Forelimb muscle (tissue), 1 donor: ENCODE data around the gene RXFP4. TPM values are rescaled to one million over a fixed set of nuclear protein-coding genes. Genes with fewer than 3 reads are reported as not detected.
"Not testable (repeated sequence)": the region's sequence is repeated elsewhere in the genome, so short reads cannot be mapped to it uniquely, and the experiment has no call there.

ENCODE experiments used
- DNase-seq: peaks from one replicate; pipeline ENCODE4 v3.0.0-alpha.2; 2013; ENCODE audit warnings: low read depth
- polyA plus RNA-seq: library from polyadenylated mRNA; unstranded; fragments of 120-200 nt; gene quantifications from one replicate; pipeline ENCODE4 v1.2.1, GENCODE V29; 2013; ENCODE audit not compliant: insufficient read length

Gene RXFP4
- polyA plus RNA-seq, 1 donor = not detected

DNA sequence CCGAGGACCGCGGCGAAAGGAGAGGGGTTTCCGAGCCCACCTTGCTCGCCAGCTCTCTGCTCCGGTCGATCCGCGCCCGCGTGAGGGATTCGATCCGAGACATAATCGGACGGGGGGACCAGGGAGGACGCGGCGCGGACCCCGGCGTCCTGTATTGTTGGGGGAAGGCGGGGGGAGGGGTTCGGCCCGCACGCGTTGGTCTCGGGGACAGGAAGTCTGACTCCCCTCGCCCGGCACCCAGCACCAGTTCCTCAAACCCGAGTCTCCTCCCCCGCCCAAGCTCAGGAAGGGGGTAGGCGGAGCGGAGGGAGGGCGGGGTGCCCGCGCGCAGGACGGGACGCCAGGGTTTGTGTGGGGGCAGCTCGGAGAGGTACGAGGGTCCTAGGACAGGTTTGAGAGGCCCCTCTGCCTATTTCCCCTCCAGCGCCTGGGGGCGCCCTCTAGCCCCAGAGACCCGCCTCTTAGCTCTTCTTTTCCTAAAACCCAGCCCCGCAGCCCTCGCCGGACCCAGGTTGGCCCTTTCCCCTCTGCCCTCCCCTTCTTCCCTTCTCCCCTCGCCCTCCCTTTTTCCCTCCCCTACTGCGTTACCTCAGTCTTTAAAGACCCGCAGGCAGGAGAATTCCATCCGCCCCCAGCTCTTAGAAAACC is 37.0 kb downstream of the RXFP4 start, which contains the start of gene ARHGEF2:
Gene ARHGEF2 (minus strand): TSS at position 223 of the 648 bp plus-strand sequence. CDS start 120 bp downstream, at position 103.
- DNase-seq = no peak

- DNase-seq = no peak
Observed at GRCh38 chr1:155978973-155979429, 37.6 kb downstream of the RXFP4 start.

DNA sequence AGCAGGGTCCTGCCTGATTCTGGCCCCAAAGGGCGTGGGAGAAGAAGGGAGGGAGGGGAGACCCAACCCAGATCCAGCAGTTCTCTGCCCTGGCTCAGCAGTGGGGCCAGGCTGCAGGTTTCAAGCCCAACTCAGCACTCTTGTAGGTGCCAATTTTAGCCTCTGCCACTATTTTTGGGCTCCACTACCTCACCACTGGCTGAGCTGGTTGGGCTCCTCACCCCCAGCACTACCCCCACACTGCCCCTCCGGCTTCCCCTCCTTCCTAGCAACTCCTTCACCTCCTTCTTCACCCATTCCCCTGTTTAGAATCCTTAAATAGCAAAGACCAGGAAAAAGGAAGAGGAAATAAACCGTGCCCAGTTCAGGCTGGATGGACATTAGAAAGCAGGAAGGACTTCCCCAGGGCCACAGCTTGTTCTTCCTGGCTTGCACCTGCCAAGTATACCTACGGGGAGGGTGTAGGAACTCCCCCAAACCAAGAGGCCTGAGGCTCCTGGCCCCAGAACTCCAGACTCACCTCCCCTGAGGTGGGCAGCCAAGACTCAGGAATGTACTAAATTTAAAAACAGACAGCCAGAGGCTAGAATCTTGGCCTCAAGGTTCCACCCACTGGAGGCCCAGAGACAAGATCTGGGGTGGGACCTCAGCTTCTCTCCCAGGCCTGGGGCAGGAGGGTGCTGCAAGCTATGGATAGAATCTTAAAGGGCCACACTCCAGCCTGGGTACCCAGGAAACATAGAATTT is 38.3 kb downstream of the RXFP4 start:
- no peak for DNase-seq

DNA sequence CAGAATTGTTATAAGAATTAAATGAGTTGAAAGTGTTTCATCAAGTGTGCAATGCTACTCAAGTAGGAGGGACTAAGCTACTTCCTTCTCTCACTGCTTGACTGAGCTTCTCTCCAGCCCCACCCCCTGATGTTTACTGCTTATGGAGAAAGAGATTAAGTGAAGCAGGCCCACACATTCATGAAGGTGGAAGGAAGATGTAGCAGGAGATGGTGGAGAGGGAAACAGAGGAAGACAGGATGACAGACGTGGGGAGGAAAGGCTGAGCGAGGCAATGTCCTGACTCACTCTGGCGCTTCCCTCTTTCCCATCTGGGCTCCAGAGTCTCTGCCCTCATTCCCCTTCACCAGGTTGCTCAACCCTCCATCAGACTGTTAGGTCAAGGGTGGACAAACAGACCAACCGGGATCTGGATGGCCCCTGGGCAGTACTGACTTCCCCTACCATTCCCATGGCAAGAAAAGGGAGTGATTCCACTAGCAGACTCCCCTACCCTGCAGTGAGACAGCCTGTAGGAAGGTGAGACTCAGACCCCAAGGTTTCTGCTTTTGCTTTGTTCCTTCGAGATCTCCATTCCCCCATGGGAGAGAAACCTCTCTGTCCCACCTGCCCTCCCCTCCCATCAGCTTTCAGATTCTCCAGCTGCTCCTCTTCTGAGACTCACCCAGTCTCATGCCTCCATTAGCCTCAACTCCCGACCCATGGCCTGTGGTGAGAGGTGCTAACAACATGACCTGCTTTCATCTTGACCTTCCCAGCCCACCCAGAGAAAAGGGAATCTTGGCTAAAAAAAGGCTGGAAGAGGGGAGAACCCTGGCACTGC is 40.0 kb downstream of the RXFP4 start:
- no peak for DNase-seq

DNA sequence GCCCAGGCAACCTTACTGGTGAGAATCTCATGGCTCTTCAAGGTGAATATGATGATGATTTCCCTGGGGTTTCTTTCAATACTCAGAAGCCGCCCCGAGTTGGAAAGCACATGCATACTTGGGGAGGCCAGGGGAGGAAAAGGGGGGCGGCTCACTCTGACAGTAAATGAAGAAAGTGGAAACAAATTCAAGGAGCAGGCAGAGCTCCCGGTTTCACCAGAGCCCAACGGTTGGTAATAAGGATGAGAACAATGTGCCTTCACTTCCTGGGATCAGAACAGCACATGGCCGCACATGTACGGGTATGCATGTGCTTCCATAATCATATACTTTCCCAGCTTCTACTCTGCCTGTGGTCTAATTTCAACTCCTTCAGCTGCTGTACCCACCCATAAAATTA is 40.7 kb downstream of the RXFP4 start:
- no peak for DNase-seq

- peak; percentile 91 for DNase-seq
Observed at GRCh38 chr1:155983191-155984024, 42.0 kb downstream of the RXFP4 start.

GRCh38 chr1:155984341-155984740 is 42.9 kb downstream of the RXFP4 start:
- DNase-seq = no peak

- not testable (repeated sequence) for DNase-seq
Observed at GRCh38 chr1:155984903-155985645, 43.6 kb downstream of the RXFP4 start.

DNA sequence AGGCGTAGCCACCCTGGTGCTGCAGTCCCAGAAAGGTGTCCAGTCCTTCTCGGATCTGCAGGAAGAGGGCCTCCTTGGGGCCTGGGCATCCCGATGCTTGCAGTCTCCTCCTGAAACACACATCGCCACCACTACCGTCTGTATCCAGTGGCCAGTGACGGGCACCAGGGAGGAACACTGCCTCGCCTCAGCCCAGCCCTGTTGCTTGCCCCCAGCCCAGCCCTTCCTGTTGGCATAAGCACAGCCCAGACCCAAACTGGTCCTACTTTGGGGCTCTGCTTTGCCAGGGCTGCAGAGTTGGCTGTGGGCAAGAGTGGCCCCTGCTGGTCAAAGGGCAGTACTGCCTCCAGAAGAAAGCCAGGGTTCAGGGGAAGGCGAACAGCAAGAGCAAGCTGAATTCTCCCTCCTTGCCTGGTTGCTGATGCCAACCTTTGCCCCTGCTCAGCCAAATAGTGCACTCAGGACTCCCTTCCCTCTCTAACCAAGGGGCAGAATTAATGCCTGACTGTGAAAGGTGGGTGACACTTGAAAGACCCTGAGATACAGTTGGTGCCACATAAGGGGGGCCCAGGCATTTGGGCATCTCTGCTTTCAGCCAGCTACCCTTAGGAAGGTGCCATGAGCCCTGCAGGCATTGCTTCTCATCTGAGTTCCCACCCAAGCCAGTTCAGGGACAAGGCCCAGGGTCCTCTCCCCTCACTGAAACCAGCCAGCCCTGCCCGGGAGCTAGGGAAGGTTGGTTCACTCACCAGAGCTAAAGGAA is 48.0 kb downstream of the RXFP4 start:
- DNase-seq = no peak

GRCh38 chr1:155990005-155990739 is 48.7 kb downstream of the RXFP4 start:
- no peak for DNase-seq

Other genes starting within 250 kb of the RXFP4 start
- 31.4 TPM for gene GON4L, start 84.4 kb upstream of the RXFP4 start, polyA plus RNA-seq
- gene SYT11, start 82.1 kb upstream of the RXFP4 start, polyA plus RNA-seq = 14.1 TPM
- 25.9 TPM for gene RIT1, start 30.3 kb upstream of the RXFP4 start, polyA plus RNA-seq
- 38.0 TPM for gene KHDC4, start 7.2 kb upstream of the RXFP4 start, polyA plus RNA-seq
- gene ARHGEF2, start 36.9 kb downstream of the RXFP4 start, polyA plus RNA-seq = 143 TPM
- 218 TPM for gene SSR2, start 79.3 kb downstream of the RXFP4 start, polyA plus RNA-seq
- 47.5 TPM for gene UBQLN4, start 112.2 kb downstream of the RXFP4 start, polyA plus RNA-seq
- 36.3 TPM for gene LAMTOR2, start 113.1 kb downstream of the RXFP4 start, polyA plus RNA-seq
- gene RAB25, start 119.5 kb downstream of the RXFP4 start, polyA plus RNA-seq = not detected
- 21.8 TPM for gene MEX3A, start 140.8 kb downstream of the RXFP4 start, polyA plus RNA-seq
- 298 TPM for gene LMNA, start 173.1 kb downstream of the RXFP4 start, polyA plus RNA-seq
- 3.0 TPM for gene SEMA4A, start 211.9 kb downstream of the RXFP4 start, polyA plus RNA-seq